ENCODE results near the gene SMIM38. TPM values are rescaled to one million over a fixed set of nuclear protein-coding genes. Genes with fewer than 3 reads are reported as not detected.

SMIM38 gene
- total and polyA plus RNA-seq, 4 donors: 0.03 to 1.7 (median 0.07) TPM

DNA sequence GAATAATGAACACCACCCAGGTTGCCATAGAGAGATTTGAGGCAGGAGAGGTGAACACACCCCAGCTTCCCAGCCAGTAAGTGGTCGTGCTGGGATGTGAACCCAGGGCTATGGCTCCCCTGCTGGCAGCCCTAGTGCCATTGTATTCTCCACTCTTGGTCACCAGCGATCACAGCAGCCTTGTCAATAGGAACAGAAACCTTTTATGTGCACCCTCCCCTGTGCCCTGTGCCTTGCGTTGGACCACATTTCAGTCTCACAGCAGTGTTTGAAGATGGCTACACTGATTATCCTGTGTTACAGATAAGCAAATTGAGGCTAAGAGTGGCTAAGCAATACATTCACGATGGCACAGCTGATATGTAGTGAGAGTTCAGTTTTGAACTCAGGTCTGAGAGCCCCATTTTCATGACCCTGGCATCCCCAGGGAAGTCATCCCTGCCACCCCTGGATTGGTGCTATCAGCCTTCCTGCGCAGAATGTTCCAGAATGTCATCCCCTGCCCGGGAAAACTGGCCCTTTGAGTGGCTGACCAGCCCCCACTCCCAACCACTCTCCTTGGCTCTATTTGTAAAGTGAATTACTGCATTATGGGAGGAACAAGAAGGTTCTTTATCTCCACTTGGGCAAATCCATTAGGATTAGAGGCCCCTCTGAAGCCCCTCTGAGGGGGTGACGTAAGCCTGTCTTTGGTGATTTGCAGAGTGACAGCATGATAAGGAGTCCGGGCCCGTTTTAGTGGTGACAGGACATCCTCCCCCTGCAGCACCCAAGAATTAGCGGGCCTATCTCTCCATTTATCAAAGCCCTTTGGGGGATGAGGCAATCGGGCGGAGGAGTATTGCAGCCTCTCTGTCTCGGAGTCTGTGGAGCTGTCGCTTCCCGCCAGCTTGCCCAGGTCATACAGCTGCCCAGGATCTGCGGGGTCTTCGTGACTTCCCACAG, 30.9 kb downstream of the SMIM38 start:
- peaks cover 0 to 13% (median 10%) of the 10 kb centered on the region in 4 donors for H3K9me3 ChIP-seq (ENCODE audit: control insufficient read depth in 4 of 4, low read length in 3 of 4)
- no peak overlapping the region for H3K4me3 ChIP-seq (ENCODE audit: low read depth in 1 of 3, low read length in 3 of 3)
- no peaks in the 10 kb centered on the region for H3K27me3 ChIP-seq (ENCODE audit: control insufficient read depth in 4 of 4, insufficient read depth in 4 of 4, low read length in 3 of 4)
- WGBS: 67% methylated on average over 17 of the region's 17 CpGs
- no peak overlapping the region for H3K27ac ChIP-seq (ENCODE audit: low read depth in 1 of 2, low read length in 2 of 2)
- DNase-seq (ENCODE audit: low spot score): no peak
- H3K9ac ChIP-seq (ENCODE audit: low read depth in 1 of 2, low read length in 2 of 2): no peak overlapping the region
- no peaks in the 10 kb centered on the region for H3K36me3 ChIP-seq (ENCODE audit: control insufficient read depth in 4 of 4, insufficient read depth in 3 of 4, low read depth in 1 of 4, low read length in 3 of 4)
- no peaks in the 10 kb centered on the region for H3K4me1 ChIP-seq (ENCODE audit: control insufficient read depth in 4 of 4, insufficient read depth in 4 of 4, low read length in 3 of 4)
- no peak for TF ChIP-seq GABPA (IDR thresholded peaks at IDR 0.05 in 1 of 2, conservative IDR thresholded peaks at IDR 0.05 in 1 of 2)
- TF ChIP-seq, protein P1, sequence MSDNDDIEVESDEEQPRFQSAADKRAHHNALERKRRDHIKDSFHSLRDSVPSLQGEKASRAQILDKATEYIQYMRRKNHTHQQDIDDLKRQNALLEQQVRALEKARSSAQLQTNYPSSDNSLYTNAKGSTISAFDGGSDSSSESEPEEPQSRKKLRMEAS (IDR thresholded peaks at IDR 0.05): no peak
- no peak for TF ChIP-seq SP1 (IDR thresholded peaks at IDR 0.05)
- TF ChIP-seq, protein P2, sequence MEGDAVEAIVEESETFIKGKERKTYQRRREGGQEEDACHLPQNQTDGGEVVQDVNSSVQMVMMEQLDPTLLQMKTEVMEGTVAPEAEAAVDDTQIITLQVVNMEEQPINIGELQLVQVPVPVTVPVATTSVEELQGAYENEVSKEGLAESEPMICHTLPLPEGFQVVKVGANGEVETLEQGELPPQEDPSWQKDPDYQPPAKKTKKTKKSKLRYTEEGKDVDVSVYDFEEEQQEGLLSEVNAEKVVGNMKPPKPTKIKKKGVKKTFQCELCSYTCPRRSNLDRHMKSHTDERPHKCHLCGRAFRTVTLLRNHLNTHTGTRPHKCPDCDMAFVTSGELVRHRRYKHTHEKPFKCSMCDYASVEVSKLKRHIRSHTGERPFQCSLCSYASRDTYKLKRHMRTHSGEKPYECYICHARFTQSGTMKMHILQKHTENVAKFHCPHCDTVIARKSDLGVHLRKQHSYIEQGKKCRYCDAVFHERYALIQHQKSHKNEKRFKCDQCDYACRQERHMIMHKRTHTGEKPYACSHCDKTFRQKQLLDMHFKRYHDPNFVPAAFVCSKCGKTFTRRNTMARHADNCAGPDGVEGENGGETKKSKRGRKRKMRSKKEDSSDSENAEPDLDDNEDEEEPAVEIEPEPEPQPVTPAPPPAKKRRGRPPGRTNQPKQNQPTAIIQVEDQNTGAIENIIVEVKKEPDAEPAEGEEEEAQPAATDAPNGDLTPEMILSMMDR (IDR thresholded peaks at IDR 0.05; ENCODE audit: low read depth, low read length, missing input control): no peak
- TF ChIP-seq YY1 (IDR thresholded peaks at IDR 0.05): no peak
- TF ChIP-seq NR2F2 (IDR thresholded peaks at IDR 0.05): no peak
- TF ChIP-seq, protein P3, sequence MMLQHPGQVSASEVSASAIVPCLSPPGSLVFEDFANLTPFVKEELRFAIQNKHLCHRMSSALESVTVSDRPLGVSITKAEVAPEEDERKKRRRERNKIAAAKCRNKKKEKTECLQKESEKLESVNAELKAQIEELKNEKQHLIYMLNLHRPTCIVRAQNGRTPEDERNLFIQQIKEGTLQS (IDR thresholded peaks at IDR 0.05): no peak
- no peak for TF ChIP-seq FOXA1 (IDR thresholded peaks at IDR 0.05)
- no peak for TF ChIP-seq JUND (IDR thresholded peaks at IDR 0.05)
- no peak for TF ChIP-seq EGR1 (IDR thresholded peaks at IDR 0.05; ENCODE audit: low read depth in 2 of 2)
- no peak for TF ChIP-seq RXRA (IDR thresholded peaks at IDR 0.05)
- TF ChIP-seq, protein P4, sequence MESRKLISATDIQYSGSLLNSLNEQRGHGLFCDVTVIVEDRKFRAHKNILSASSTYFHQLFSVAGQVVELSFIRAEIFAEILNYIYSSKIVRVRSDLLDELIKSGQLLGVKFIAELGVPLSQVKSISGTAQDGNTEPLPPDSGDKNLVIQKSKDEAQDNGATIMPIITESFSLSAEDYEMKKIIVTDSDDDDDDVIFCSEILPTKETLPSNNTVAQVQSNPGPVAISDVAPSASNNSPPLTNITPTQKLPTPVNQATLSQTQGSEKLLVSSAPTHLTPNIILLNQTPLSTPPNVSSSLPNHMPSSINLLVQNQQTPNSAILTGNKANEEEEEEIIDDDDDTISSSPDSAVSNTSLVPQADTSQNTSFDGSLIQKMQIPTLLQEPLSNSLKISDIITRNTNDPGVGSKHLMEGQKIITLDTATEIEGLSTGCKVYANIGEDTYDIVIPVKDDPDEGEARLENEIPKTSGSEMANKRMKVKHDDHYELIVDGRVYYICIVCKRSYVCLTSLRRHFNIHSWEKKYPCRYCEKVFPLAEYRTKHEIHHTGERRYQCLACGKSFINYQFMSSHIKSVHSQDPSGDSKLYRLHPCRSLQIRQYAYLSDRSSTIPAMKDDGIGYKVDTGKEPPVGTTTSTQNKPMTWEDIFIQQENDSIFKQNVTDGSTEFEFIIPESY (IDR thresholded peaks at IDR 0.05): no peak
- TF ChIP-seq RAD21 (IDR thresholded peaks at IDR 0.05): no peak
- TF ChIP-seq, protein P5, sequence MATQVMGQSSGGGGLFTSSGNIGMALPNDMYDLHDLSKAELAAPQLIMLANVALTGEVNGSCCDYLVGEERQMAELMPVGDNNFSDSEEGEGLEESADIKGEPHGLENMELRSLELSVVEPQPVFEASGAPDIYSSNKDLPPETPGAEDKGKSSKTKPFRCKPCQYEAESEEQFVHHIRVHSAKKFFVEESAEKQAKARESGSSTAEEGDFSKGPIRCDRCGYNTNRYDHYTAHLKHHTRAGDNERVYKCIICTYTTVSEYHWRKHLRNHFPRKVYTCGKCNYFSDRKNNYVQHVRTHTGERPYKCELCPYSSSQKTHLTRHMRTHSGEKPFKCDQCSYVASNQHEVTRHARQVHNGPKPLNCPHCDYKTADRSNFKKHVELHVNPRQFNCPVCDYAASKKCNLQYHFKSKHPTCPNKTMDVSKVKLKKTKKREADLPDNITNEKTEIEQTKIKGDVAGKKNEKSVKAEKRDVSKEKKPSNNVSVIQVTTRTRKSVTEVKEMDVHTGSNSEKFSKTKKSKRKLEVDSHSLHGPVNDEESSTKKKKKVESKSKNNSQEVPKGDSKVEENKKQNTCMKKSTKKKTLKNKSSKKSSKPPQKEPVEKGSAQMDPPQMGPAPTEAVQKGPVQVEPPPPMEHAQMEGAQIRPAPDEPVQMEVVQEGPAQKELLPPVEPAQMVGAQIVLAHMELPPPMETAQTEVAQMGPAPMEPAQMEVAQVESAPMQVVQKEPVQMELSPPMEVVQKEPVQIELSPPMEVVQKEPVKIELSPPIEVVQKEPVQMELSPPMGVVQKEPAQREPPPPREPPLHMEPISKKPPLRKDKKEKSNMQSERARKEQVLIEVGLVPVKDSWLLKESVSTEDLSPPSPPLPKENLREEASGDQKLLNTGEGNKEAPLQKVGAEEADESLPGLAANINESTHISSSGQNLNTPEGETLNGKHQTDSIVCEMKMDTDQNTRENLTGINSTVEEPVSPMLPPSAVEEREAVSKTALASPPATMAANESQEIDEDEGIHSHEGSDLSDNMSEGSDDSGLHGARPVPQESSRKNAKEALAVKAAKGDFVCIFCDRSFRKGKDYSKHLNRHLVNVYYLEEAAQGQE (IDR thresholded peaks at IDR 0.05): no peak
